HG02970 (cell line): Measurements from ENCODE around the gene BNC2.

Experiments used
- ATAC-seq: cut with Tn5 transposase; IDR thresholded peaks from one replicate; pipeline ENCODE4 v1.9.1; 2021; ENCODE audit warnings: mild to moderate bottlenecking, moderate library complexity, moderate number of reproducible peaks; ENCODE audit not compliant: unreplicated experiment, low FRiP score

The BNC2 gene

DNA sequence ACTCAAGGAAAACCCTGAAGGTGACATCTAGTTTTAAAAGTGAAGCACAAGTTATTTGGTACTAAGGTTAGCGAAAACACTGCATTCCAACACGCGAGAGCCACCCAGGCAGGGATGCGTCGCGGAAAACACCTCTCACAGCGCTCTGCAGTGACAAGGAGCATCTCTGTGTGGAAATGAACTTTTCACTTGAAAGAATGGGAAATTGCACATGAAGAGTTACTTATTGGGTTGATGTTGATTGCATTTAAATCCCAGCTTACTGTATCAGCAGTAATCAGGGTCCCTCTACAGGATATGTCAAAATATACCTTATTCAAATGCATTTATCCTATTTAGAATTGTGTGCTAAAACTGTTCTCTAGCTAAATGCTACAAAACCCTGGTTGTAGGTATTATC, 144.4 kb downstream of the BNC2 start:
- ATAC-seq = no peak

DNA sequence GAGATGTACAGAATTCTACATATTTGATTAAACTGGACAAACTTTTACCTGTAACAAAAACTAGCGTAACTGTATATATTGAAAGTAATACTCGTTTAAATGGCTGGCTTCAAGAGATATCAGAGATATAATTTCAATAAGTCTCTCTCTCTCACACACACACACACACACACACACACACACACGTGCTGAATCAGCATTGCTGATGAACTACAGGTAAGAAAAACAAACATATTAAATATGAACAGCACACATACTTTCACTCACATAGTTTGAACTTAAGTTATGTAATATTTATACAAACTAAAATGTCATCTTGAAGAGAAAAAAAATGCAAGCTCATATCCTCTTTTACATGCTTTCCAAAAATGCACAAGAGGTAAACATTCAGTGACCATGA, 145.4 kb downstream of the BNC2 start:
- ATAC-seq = no peak

DNA sequence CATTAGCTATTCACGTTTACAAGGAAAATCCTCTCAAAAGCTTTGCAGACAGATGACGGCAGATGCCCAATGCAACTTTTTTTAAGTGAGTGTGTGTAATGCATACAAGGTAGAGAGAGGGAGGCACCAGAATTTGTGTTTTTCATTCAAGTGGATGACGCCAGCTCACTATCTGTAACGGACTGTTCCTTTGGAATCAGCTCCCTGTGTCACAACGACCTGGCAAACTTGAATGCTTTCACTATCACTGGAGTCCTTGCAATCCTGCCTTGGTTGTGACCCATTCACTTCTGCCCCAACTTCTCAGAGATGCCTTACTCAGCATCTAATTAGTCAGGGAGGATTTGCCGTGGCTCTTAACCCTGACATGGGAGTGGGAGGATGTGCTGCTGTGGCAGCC, 148.5 kb downstream of the BNC2 start:
- no peak for ATAC-seq

DNA sequence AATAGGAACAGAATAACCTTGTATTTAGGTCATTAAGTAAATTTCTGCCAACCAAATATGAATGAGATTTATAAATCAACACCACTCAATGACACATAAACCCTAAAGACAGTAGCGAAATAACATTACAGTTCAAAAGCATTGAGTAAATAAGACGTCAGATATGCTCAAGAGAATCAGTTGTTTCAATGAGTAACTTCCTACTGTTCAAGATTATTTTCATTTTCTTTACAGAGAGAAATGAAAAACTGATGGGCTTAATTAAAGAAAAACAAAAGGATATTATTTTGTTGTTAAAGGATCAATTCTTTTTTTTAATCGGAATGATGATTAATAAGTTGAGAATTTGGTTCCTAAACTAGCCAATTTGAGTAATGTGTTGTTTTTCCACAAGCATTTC, 150.1 kb downstream of the BNC2 start:
- ATAC-seq = no peak

DNA sequence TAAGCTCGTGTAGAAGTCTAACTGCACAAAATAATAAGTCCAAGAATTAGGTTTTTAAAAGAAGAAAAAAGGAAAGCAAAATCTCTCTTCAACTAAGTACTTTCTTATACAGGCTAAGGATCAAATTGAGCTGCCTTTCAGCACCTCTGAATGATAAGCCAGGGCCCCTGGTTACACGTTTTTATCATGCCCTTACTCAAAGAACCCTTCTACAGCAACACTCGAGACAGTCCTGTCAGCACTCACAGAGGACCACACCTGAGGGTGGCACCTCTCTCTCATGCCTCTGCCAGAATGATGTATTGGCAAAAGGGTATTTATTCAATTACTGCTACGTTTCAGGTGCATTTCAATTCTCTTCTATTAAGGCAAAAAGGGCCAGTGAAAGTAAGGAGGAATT, 150.5 kb downstream of the BNC2 start:
- no peak for ATAC-seq

DNA sequence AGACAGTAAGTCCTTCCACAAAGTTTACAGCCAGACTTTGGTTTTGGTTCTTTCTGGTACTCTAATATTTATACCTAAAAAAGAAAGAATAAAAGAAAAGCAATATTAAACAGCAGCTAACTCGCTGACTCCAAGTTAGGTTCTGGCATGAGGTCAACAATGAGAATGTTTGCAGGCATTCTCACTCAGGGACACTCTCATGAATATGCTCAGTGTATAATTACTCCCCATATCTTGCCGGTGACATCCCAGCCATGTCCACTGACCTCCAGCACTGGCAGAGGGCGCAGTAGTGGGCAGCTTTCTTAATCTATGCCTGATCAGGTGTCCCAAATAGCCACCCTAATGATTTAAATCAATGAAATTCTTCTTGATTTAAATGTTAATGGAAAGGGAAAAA, 151.5 kb downstream of the BNC2 start:
- ATAC-seq = no peak

DNA sequence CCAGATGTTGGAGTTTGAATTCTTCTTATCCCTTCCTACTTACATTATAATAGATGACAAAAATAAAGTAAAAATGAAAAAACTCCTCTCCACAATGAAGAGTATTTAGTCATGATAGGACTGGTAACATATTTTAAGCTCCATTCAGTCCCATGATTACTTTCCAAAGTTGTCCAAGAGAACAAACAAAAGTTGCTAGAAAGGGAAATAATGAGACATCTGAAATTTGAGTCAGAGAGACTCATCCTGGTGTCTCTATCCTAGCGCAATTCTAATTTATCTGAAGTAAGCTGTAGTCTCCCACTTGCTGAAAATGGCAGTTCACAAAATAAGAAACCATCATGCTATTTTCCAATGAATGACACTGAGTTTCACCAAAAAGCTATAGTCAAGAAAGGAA, 152.2 kb downstream of the BNC2 start:
- no peak for ATAC-seq

DNA sequence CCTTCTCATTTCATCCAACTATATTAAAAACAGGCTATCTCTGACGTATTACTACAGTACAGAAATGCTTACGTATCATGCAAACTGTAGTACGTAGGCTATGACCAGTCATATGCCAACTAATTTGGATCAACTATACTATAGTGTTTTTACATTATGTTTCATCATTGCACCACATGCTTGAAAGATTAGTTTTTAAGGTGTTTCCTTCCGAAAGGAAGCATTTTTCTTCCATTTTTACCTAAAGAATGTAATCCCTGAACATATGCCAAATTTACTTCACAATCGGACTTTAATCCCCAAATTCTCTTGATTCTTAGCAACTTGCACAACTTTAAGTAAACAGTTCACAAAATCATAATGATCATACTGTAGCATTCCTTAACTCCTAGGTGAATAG, 153.9 kb downstream of the BNC2 start:
- ATAC-seq = no peak

DNA sequence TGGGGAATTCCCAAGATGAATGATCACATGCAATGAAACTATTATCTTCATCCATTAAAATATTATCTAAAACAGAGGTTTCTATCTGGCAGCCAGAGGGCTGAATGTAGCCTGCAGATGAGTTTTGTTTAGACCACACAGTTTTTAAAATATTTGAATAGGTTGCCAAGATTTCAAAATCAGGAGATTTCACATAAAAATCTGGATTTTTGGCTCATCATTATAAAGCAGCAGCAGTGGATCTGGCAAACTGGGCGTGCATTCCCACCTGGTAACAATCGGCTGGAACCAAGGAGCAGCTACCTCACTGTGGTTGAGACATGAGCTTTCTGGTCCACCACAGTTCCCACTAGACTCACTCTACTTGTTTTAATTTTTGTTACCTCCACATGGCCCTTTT, 155.1 kb downstream of the BNC2 start:
- ATAC-seq = no peak

DNA sequence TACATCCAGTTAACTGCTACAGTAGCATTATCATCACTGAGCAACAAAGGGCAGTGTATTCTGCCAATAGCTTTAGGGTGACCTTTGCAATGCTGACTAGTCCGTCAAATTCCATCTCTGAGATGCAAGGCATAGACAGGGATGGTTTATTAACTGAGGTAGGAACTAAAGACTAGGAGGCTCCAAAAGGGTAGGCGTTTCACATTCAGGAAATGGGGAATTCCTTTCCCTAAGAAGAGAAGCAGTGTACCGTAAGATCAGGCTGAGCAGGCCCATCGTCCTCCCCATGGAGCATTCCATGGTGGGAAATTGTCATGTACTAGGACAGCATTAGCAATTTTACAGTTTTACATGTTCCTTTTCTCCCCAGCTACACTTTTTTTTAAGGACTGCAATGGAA, 157.7 kb downstream of the BNC2 start:
- no peak for ATAC-seq

DNA sequence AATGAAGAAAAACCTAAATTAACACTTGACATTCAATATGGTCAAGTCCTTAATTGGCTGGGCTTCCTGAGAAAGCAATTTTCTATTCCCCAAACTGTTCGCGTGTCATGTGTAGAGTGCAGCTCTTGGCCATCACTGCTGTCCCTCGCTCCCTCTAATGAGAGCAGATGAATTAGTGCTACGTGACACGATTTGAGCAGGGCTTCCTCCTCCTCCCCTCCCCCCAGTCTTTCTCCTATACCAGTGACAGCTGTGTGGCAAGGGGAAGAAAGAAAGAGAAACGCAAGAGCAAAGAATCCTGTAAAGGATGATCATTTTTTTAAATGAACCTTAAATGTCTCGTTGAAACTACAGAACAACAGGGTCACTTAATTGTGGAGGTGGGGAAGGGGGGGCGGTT, 159.6 kb downstream of the BNC2 start:
- no peak for ATAC-seq

DNA sequence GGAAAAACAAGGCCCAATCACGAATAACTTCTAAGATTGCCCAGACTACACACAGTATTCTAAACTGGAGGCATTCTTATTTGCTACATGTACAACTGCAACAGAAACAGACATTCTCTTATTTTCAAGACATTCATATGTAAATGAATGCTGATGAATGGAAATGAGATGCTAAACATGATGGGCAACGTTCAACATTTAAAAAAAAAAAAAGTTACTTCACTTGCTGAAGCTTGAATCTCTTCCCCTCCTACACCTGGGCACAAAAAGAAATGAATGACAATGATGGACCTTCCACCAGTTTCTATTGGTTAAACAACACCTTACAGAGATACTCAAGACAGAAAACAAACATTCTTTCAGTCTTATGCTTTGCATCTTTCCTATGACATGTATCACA, 160.5 kb downstream of the BNC2 start:
- no peak for ATAC-seq

DNA sequence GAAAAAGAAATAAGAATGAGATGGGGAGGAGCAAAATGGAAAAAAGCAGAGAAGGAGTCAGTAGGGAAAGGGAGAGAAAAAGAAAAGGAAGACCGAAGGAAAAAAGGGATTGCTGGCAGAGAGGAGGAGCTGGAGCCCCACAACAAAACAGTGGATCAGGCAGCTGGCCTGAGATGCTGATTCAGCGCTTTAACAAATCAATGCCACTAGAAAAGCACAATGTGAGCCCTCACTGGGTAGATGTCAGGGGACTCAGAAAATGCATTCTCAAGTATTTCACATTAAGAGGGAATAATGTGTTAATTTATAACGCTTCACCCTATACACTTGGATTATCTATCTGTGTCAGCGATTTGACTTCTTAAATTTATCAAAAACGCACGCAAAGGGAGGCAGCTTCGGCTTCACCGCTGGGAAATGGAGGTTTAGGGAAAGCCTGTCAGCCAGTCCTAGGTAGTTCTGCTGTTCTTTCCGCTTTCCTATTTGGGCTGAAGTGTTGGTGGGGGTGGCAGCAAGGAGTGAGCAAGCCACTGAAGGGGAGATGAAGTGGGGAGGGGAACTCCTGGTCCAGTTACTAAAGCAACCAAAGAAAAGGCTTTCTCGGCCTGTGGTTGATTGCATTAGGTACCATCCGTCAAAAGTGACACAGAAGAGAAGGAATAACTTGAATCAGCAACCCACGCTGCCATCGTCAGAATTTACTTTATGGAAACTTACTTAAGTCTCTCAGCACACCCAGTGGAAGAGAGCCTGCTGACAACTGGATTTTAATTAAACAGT, 161.6 kb downstream of the BNC2 start:
- no peak for ATAC-seq

DNA sequence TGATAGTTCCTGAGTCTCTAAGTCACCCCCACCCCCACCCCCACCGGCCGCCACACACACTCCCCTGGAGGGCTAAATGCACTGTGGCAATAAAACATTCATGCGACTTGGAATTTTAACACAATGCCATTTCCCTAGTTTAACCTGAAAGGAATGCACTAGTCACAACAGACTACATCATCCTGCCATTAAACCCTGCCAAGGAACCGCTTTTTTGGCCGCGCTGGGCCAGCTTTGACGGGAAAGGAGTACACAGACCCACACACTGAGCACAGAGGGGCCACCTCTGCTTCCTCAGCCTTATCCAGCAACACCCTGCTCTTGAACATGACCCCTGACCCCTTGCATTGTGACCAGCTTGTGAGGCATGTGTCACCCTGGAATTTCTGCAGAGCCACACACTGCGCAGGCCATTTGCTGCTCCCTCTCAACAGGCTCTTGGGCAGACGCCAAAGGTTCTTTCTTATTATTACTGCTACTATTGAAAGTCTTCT, 165.3 kb downstream of the BNC2 start:
- ATAC-seq = no peak

DNA sequence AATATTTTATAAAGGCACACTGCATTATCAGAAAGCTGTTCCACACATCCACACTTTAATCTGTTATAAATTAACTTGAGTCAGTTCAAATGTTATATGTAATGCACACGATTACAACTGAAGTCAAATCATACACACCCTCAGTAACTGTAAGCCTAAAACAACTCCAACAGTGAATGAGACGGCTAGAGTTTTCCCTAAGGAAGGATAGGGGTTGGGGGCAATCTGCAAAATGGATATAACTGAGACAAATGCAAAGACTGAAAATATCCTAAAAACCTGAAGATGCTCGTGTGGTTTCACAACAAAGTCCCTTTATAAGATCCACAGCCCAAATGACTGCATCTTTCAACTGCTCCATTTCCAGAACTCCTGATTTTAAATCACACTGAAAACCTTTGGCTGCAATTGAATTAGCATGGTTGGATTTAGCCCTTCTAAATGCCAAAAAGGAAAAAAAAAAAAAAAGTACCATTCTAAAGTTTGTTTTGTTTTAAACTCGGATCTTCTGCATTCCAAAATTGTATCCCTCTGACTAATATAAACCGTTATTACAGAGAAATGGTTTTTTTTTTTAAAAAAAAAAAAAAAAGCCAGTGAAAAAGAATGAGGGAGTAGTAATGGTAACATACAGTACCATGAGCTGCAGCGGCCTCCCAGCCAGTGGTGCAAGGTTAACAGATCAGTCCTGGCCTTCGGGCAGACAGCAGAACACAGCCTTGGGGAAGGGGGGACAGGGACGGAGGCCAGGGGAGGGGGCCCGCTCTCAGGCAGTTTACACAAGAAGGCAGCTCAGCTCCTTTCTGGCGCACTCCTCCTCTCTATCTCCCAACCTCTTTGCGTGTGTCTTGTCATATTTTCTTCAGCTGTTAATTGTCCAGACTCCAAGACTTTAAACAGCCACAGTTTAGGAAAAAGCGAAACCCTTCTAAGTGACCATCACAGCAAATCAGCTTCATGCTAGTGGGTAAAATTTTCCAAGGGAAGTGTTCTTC, 166.1 kb downstream of the BNC2 start:
- no peak for ATAC-seq

DNA sequence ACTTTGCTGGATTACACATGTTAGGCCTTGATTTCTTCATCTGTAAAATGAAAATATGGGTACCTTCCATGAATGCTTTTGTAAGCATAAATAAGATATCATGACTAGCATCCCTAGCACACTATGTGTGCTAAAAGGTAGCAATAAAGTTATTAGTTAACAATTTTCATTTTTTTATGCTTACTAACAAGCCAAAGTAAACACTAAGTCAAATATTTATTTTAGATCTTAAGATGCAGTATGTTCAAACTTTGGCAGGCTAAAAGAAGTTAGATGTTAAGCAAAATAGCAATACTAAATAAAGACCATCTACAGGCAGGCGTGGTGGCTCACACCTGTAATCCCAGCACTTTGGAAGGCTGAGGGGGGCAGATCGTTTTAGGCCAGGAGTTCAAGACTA, 169.1 kb downstream of the BNC2 start:
- ATAC-seq = no peak

DNA sequence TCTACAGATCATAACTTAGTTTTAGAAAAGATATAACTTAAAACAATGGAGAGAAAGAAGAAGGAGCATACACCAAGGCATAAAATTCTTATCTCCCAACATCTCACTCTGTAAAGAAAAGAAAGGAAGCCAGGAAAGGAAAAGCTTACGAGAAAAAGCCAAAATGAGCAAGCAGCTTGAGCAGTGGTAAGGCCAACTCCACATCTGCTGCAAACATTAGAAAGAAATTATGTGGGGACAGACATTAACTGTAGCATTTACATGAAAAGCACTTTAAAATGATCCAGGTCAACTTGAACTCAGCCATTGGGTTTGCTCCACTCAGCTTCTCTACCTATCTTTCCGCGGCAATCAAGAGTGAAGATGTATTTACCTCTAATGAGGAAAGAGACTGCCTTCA, 176.9 kb downstream of the BNC2 start:
- no peak for ATAC-seq

DNA sequence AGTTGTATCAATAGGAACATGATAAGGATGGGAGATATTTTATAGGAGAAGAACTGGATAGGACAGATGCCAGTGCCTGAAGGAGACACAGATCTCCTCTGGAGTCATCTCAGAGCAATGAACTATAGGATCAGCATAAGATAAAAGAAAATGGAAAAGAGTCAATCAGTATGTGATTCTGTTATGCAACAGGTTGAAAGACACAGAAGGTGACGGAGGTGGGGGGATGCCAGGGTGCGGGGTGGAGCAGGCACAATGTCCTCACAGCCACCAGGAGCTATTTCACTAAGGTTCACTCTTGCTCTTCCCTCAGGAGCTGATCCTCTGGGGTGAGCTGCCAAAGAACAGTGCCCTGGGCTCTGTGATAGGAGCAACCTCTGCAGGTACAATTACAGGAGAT, 179.8 kb downstream of the BNC2 start:
- no peak for ATAC-seq

DNA sequence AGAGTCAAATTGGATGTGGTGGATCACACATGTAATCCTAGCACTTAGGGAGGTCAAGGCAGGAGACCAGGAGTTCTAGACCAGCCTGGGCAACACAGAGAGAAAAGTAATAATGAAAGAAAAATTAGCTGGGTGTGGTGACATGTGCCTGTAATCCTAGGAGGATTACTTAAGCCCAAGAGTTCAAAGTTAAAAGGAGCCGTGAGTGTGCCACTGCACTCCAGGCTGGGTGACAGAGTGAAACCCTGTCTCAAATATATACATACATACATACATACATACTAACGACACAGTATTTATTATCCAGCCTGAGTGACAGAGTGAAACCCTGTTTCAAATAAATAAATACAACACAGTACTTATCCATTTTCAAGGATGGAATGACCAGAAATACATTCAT, 180.3 kb downstream of the BNC2 start:
- no peak for ATAC-seq

DNA sequence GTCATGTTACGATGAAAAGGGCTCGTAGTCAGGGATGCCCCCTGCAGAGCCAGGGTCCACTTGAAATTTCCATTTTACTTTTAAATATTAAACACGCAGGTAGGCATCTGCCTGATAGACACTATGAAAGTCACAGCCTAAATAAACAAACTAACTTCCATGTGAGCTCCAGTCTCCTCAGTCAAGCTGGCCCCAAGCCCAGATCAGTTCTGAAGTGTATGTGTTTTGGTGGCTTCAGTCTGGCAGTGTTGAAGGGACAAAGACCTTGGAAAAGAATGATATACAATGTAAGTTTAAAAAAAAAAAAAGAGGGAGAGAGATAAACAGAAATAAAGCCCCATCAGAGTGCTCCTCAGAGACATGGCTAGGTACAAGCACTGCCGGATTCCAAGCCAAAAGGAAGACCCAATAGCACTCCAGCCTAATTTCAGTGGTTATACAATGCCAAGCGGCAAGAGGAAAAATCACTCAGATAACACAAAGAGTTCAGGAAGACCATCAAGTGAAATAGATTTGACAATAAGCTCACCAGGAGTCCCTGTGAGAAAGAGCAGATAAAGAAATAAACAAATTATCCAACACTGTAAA, 181.0 kb downstream of the BNC2 start:
- ATAC-seq = no peak

DNA sequence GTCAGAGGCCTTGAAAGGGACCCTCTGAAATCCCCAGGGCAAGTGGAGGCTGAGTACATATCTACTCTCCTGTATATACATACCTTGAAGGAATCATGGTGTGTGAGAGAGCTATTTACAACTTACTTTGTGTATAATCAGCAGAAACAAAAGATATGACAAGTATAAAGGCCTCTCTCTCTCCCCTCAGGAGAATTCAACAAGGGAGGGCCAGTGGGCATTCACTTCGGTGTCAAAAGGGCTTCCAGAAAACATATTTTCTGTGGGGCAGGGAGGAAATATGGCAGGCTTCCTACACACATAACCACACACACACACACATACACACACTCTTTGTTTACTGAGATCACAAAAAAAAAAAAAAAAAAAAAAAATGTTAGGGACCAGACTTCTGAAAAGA, 181.7 kb downstream of the BNC2 start:
- ATAC-seq = no peak
